HepG2 (cell line): ENCODE data around the gene SH2D2A. TPM values are rescaled to one million over a fixed set of nuclear protein-coding genes. Genes with fewer than 3 reads are reported as not detected.

Source experiments
- FOXJ3 ChIP-seq: sonication (generic); formaldehyde crosslinking; IDR thresholded peaks from 2 replicates; pipeline ENCODE4 v1.4.0; 2020; ENCODE audit warnings: missing genetic modification reagents, mild to moderate bottlenecking, borderline replicate concordance
- GABPA ChIP-seq, 2 experiments: IDR thresholded peaks; 2 replicates each; pipeline ENCODE4 v1.6.1; 2011 to 2016; ENCODE audit warnings: low read depth in 2 of 2, low read length in 1 of 2, missing biosample characterization in 1 of 2, missing genetic modification characterization in 1 of 2
- HCFC1 ChIP-seq: fragments of 150-350 bp; IDR thresholded peaks from 2 replicates; pipeline ENCODE4 v1.6.1; 2014; ENCODE audit warnings: low read depth, low read length
- HES4 ChIP-seq: sonication (generic); formaldehyde crosslinking; IDR thresholded peaks from 2 replicates; pipeline ENCODE4 v1.9.0; 2021; ENCODE audit warnings: mild to moderate bottlenecking, missing genetic modification reagents, borderline replicate concordance
- HIVEP1 ChIP-seq: sonication (generic); formaldehyde crosslinking; IDR thresholded peaks from 2 replicates; pipeline ENCODE4 v1.4.0; 2020; ENCODE audit warnings: mild to moderate bottlenecking, missing genetic modification reagents
- MTA3 ChIP-seq: sonication (generic); formaldehyde crosslinking; IDR thresholded peaks from 2 replicates; pipeline ENCODE4 v1.4.0; 2020; ENCODE audit warnings: missing genetic modification reagents
- NCOA1 ChIP-seq: sonication (generic); formaldehyde crosslinking; IDR thresholded peaks from 2 replicates; pipeline ENCODE4 v1.9.0; 2021; ENCODE audit warnings: missing genetic modification reagents
- PHF21A ChIP-seq: sonication (generic); formaldehyde crosslinking; IDR thresholded peaks from 2 replicates; pipeline ENCODE4 v1.5.0; 2020; ENCODE audit warnings: mild to moderate bottlenecking, missing genetic modification reagents
- POLR2AphosphoS5 ChIP-seq: IDR thresholded peaks from 2 replicates; pipeline ENCODE4 v1.6.1; 2012; ENCODE audit warnings: low read depth, low read length
- POLR2G ChIP-seq: fragments of 200-400 bp; formaldehyde crosslinking; IDR thresholded peaks from 2 replicates; pipeline ENCODE4 v1.6.1; 2018; ENCODE audit warnings: mild to moderate bottlenecking, low read depth, low read length, moderate library complexity
- SP140L ChIP-seq: sonication (generic); formaldehyde crosslinking; IDR thresholded peaks from 2 replicates; pipeline ENCODE4 v1.4.0; 2020; ENCODE audit warnings: missing genetic modification reagents, borderline replicate concordance
- TFDP2 ChIP-seq: sonication (generic); formaldehyde crosslinking; IDR thresholded peaks from 2 replicates; pipeline ENCODE4 v1.4.0; 2020; ENCODE audit warnings: missing genetic modification reagents
- TOPORS ChIP-seq: sonication (generic); formaldehyde crosslinking; IDR thresholded peaks from 2 replicates; pipeline ENCODE4 v1.8.0; 2023; ENCODE audit warnings: mild to moderate bottlenecking, missing genetic modification reagents
- XBP1 ChIP-seq: sonication (generic); formaldehyde crosslinking; IDR thresholded peaks from 2 replicates; pipeline ENCODE4 v1.5.0; 2020; ENCODE audit warnings: missing genetic modification reagents
- ZNF331 ChIP-seq: sonication (generic); formaldehyde crosslinking; IDR thresholded peaks from 2 replicates; pipeline ENCODE4 v1.4.0; 2020; ENCODE audit warnings: missing genetic modification reagents
- ZNF451 ChIP-seq: sonication (generic); formaldehyde crosslinking; IDR thresholded peaks from 2 replicates; pipeline ENCODE4 v1.5.0; 2020; ENCODE audit warnings: mild to moderate bottlenecking, missing genetic modification reagents
- ZNF605 ChIP-seq: sonication (generic); formaldehyde crosslinking; IDR thresholded peaks from 2 replicates; pipeline ENCODE4 v1.8.0; 2022; ENCODE audit warnings: mild to moderate bottlenecking, missing genetic modification reagents
- polyA plus RNA-seq, 8 experiments: library from polyadenylated mRNA; depleted of rRNA in 3 of 8; stranded (reverse) in 7 of 8; unstranded in 1 of 8; fragments of >200 nt; fragmentation: Illumina TruSeq in 4 of 8; extraction: Trizol in 4 of 8; gene quantifications; 2 replicates each; pipeline versions ENCODE4 v1.2.1 to v1.2.3, GENCODE V29; 2011 to 2016; ENCODE audit warnings: low read depth in 4 of 8, missing spikeins in 1 of 8, mixed read lengths in 1 of 8; ENCODE audit not compliant: insufficient read depth in 1 of 8
- total RNA-seq, 5 experiments: library from RNA; depleted of rRNA; stranded (reverse); fragments of >200 nt; fragmentation: Illumina TruSeq; extraction: Trizol; gene quantifications; 2 replicates each; pipeline ENCODE4 v1.2.3, GENCODE V29; 2016; ENCODE audit warnings: low read depth in 1 of 5
- TF ChIP-seq, protein P1 (sequence below), 2 experiments: fragments of 450-650 bp in 1 of 2; sonication (generic) in 1 of 2; formaldehyde crosslinking; IDR thresholded peaks; 2 replicates each; pipeline versions ENCODE4 v1.5.0 to v1.8.0; 2020 to 2022; ENCODE audit warnings: mild to moderate bottlenecking in 1 of 2, missing genetic modification reagents in 1 of 2
- TF ChIP-seq, protein P2 (sequence below), 2 experiments: sonication (generic) in 1 of 2; formaldehyde crosslinking in 1 of 2; IDR thresholded peaks; 2 replicates each; pipeline versions ENCODE4 v1.6.1 to v1.9.0; 2014 to 2022; ENCODE audit warnings: antibody characterized with exemption in 1 of 2, borderline replicate concordance in 1 of 2, inconsistent platforms in 1 of 2, low read depth in 1 of 2, missing genetic modification reagents in 1 of 2
- TF ChIP-seq, protein P3 (sequence below): sonication (generic); formaldehyde crosslinking; IDR thresholded peaks from 2 replicates; pipeline ENCODE4 v1.5.0; 2020; ENCODE audit warnings: missing genetic modification reagents

SH2D2A gene
- total and polyA plus RNA-seq, 2 of the 13 experiments (the other 11 are each of a cell fraction or from before 2014, with no cell fraction given): 0.57 to 0.73 TPM

GRCh38 chr1:156767101-156767878 lies 49.4 kb downstream of the SH2D2A start, which contains the start of gene PRCC (continued):
- 0 out of 2 replicates have a peak, but pooled peaks have one; percentile 31 for TF ChIP-seq NCOA1 (CRISPR knock-in tag)
- no peak for TF ChIP-seq MTA3 (CRISPR knock-in tag)
- no peak; the same call in 1 of the 2 replicates for TF ChIP-seq HIVEP1 (CRISPR knock-in tag)
- TF ChIP-seq TFDP2 (CRISPR knock-in tag): peak; percentile 45
- TF ChIP-seq FOXJ3 (CRISPR knock-in tag): 0 out of 2 replicates have a peak, but pooled peaks have one; percentile 59
- TF ChIP-seq, protein P1, sequence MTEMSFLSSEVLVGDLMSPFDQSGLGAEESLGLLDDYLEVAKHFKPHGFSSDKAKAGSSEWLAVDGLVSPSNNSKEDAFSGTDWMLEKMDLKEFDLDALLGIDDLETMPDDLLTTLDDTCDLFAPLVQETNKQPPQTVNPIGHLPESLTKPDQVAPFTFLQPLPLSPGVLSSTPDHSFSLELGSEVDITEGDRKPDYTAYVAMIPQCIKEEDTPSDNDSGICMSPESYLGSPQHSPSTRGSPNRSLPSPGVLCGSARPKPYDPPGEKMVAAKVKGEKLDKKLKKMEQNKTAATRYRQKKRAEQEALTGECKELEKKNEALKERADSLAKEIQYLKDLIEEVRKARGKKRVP (CRISPR knock-in tag; IDR thresholded peaks at IDR 0.05): no peak
- 0 out of 2 replicates have a peak, but pooled peaks have one; percentile 53 for TF ChIP-seq ZNF605 (CRISPR knock-in tag)
- TF ChIP-seq TOPORS (CRISPR knock-in tag): peak; percentile 66; the same call in 1 of the 2 replicates
- TF ChIP-seq ZNF451 (CRISPR knock-in tag): 0 out of 2 replicates have a peak, but pooled peaks have one; percentile 13
- 0 out of 2 replicates have a peak, but pooled peaks have one; percentile 62 for TF ChIP-seq PHF21A (CRISPR knock-in tag)
- no peak for TF ChIP-seq SP140L
- TF ChIP-seq, protein P2, sequence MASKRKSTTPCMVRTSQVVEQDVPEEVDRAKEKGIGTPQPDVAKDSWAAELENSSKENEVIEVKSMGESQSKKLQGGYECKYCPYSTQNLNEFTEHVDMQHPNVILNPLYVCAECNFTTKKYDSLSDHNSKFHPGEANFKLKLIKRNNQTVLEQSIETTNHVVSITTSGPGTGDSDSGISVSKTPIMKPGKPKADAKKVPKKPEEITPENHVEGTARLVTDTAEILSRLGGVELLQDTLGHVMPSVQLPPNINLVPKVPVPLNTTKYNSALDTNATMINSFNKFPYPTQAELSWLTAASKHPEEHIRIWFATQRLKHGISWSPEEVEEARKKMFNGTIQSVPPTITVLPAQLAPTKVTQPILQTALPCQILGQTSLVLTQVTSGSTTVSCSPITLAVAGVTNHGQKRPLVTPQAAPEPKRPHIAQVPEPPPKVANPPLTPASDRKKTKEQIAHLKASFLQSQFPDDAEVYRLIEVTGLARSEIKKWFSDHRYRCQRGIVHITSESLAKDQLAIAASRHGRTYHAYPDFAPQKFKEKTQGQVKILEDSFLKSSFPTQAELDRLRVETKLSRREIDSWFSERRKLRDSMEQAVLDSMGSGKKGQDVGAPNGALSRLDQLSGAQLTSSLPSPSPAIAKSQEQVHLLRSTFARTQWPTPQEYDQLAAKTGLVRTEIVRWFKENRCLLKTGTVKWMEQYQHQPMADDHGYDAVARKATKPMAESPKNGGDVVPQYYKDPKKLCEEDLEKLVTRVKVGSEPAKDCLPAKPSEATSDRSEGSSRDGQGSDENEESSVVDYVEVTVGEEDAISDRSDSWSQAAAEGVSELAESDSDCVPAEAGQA (IDR thresholded peaks at IDR 0.05; ENCODE audit: low read depth): 0 out of 2 replicates have a peak, but pooled peaks have one; percentile 76
- TF ChIP-seq, protein P2 (CRISPR knock-in tag; IDR thresholded peaks at IDR 0.05; ENCODE audit: borderline replicate concordance): no peak
- 0 out of 2 replicates have a peak, but pooled peaks have one; percentile 55 for TF ChIP-seq HES4
- peak; percentile 99 for TF ChIP-seq HCFC1
- TF ChIP-seq GABPA (IDR thresholded peaks at IDR 0.05; ENCODE audit: low read depth, low read length): peak; percentile 72
- peak; percentile 94 for TF ChIP-seq GABPA (CRISPR knock-in tag; IDR thresholded peaks at IDR 0.05; ENCODE audit: low read depth)
- no peak for TF ChIP-seq XBP1 (CRISPR knock-in tag)
- TF ChIP-seq, protein P3, sequence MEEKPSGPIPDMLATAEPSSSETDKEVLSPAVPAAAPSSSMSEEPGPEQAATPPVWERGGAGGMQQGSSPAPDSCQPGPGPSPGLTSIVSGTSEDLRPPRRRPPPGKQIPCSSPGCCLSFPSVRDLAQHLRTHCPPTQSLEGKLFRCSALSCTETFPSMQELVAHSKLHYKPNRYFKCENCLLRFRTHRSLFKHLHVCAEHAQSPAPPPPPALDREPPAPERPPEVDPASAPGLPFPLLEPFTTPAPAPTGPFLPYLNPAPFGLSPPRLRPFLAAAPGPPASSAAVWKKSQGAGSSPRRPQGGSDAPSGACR: peak; percentile 88
- 0 out of 2 replicates have a peak, but pooled peaks have one; percentile 4 for TF ChIP-seq ZNF331 (CRISPR knock-in tag)
- peak; percentile 73 for TF ChIP-seq POLR2G
- TF ChIP-seq POLR2AphosphoS5: peak; percentile 70
